Psoas muscle (tissue), 8 donors: ENCODE measurements around the gene CCR9. TPM values are rescaled to one million over a fixed set of nuclear protein-coding genes. Genes with fewer than 3 reads are reported as not detected.

ENCODE experiments used
- ATAC-seq, 4 donors: fragments of 200-7000 bp; cut with Tn5 transposase; one replicate each; pipeline ENCODE4 v1.9.1; 2020; ENCODE audit warnings: moderate library complexity in 3 of 4, mild to moderate bottlenecking in 2 of 4
- DNase-seq, 2 donors: peaks; one replicate each; pipeline ENCODE4 v3.0.0-alpha.2; 2020
- H3K27ac ChIP-seq: fragments of 200-600 bp; one replicate; pipeline ENCODE4 v1.8.0; 2022
- H3K27me3 ChIP-seq, 3 donors: fragments of 200-600 bp in 1 of 3; one replicate each; pipeline versions ENCODE4 v1.6.1 to v1.8.0; 2013 to 2022; ENCODE audit warnings: low read length in 2 of 3, mild to moderate bottlenecking in 2 of 3, moderate library complexity in 1 of 3; ENCODE audit not compliant: insufficient read depth in 3 of 3
- H3K36me3 ChIP-seq, 2 donors: fragments of 200-600 bp in 1 of 2; one replicate each; pipeline versions ENCODE4 v1.6.1 to v1.8.0; 2013 to 2022; ENCODE audit warnings: low read depth in 1 of 2, mild to moderate bottlenecking in 1 of 2, moderate library complexity in 1 of 2; ENCODE audit not compliant: insufficient read depth in 1 of 2
- H3K4me1 ChIP-seq: fragments of 200-600 bp; one replicate; pipeline ENCODE4 v1.8.0; 2022
- H3K4me3 ChIP-seq: fragments of 200-600 bp; one replicate; pipeline ENCODE4 v1.8.0; 2022; ENCODE audit warnings: mild to moderate bottlenecking
- H3K9me3 ChIP-seq: fragments of 200-600 bp; one replicate; pipeline ENCODE4 v1.8.0; 2022
- CTCF ChIP-seq: fragments of 200-600 bp; IDR thresholded peaks from one replicate; pipeline ENCODE4 v1.8.0; 2022; ENCODE audit warnings: antibody characterized with exemption
- WGBS, 3 donors: extraction: QIAGEN DNeasy Blood & Tissue Kit; methylation state at CpG; one replicate each; pipeline versions ENCODE4 v1.1.6 to v1.1.7; 2013; 5-methylcytosine and 5-hydroxymethylcytosine counted together
- intact Hi-C, 2 donors: fragments of 100-400 bp; cut with DNase I; formaldehyde crosslinking; loops; one replicate each; pipeline versions ENCODE4 v1.11.0 to v1.14.2; 2022
- polyA plus RNA-seq, 3 donors: library from polyadenylated mRNA; stranded (reverse); fragments of 200-250 nt; gene quantifications; one replicate each; pipeline ENCODE4 v1.2.3, GENCODE V29; 2013
- total RNA-seq, 4 donors: library from RNA; stranded (reverse); fragmentation: NEBNext Ultra II Directional in 2 of 4; extraction: Animal tissue kit (Norgen Biotek cat#: 25700) in 2 of 4; gene quantifications; one replicate each; pipeline versions ENCODE4 v1.2.1 to v1.2.4, GENCODE V29; 2021 to 2023
- donor health status: healthy with polysubstance abuse.
- donor health status: DM: no; HTN: no; CAD: no; lungs with moderate emphysema.
- donor health status: Bipolar disorder and iron deficiency.
- donor health status: healthy.
- donor health status: DM: yes; HTN: yes; CAD: no.
- donor health status: DM: no; HTN: no; CAD: no.
- donor health status: DM: no; HTN: no; CAD: no.
- donor health status: DM: yes; HTN: yes; CAD: no.

Gene CCR9
- total and polyA plus RNA-seq, 7 donors = 0.03 TPM; not detected in 6

- intact Hi-C loops = no loop called here
- TF ChIP-seq CTCF = no peak
- Histone ChIP-seq H3K36me3 (no peaks in the 10 kb centered on the region), H3K27me3 (no peaks in the 10 kb centered on the region), H3K4me3 (no peak overlapping the region), H3K4me1 (no peaks in the 10 kb centered on the region), H3K9me3 (no peaks in the 10 kb centered on the region), H3K27ac (no peak overlapping the region)
- no peak for DNase-seq
- ATAC-seq = no peak
- WGBS, 3 donors = 82 to 89% (median 83%) methylated on average over 4 of the region's 4 CpGs
Measured at GRCh38 chr3:45887285-45887684, 942 bp downstream of the CCR9 start.

- Histone ChIP-seq H3K4me3 (no peak overlapping the region), H3K4me1 (no peaks in the 10 kb centered on the region), H3K27me3 (no peaks in the 10 kb centered on the region), H3K27ac (no peak overlapping the region), H3K36me3 (no peaks in the 10 kb centered on the region), H3K9me3 (no peaks in the 10 kb centered on the region)
- intact Hi-C loops = no loop called here
- DNase-seq = no peak
- no peak for TF ChIP-seq CTCF
- ATAC-seq = no peak
- WGBS, 3 donors = 72 to 79% (median 73%) methylated on average over 7 of the region's 7 CpGs
Measured at GRCh38 chr3:45887759-45888511, 1.6 kb downstream of the CCR9 start.

GRCh38 chr3:45889337-45889736 lies 3.0 kb downstream of the CCR9 start:
- no peaks in the 10 kb centered on the region for H3K27me3 ChIP-seq
- intact Hi-C loops = no loop called here
- no peaks in the 10 kb centered on the region for H3K36me3 ChIP-seq
- DNase-seq = no peak
- no peak overlapping the region for H3K27ac ChIP-seq
- H3K4me3 ChIP-seq = no peak overlapping the region
- 69 to 80% (median 74%) methylated on average over 4 of the region's 4 CpGs for WGBS, 3 donors
- no peak for TF ChIP-seq CTCF
- H3K9me3 ChIP-seq = no peaks in the 10 kb centered on the region
- ATAC-seq = no peak
- no peaks in the 10 kb centered on the region for H3K4me1 ChIP-seq

GRCh38 chr3:45890405-45890804 lies 4.1 kb downstream of the CCR9 start:
- ATAC-seq (no peak), DNase-seq (no peak)
- no peak for TF ChIP-seq CTCF
- no peak overlapping the region for H3K4me3 ChIP-seq
- H3K27me3 ChIP-seq = no peaks in the 10 kb centered on the region
- H3K4me1 ChIP-seq = no peaks in the 10 kb centered on the region
- no peaks in the 10 kb centered on the region for H3K36me3 ChIP-seq
- intact Hi-C loops = no loop called here
- WGBS, 3 donors = 50 to 62% (median 57%) methylated on average over 3 of the region's 3 CpGs
- no peak overlapping the region for H3K27ac ChIP-seq
- no peaks in the 10 kb centered on the region for H3K9me3 ChIP-seq

GRCh38 chr3:45892161-45892560 lies 5.8 kb downstream of the CCR9 start:
- Histone ChIP-seq H3K4me3 (no peak overlapping the region), H3K27ac (no peak overlapping the region), H3K27me3 (no peaks in the 10 kb centered on the region), H3K9me3 (no peaks in the 10 kb centered on the region), H3K4me1 (no peaks in the 10 kb centered on the region), H3K36me3 (peaks cover 0 to 2% of the 10 kb centered on the region in 2 donors)
- ATAC-seq (no peak), DNase-seq (no peak)
- TF ChIP-seq CTCF = no peak
- WGBS, 3 donors = 90 to 100% (median 93%) methylated on average over 1 of the region's 1 CpG
- intact Hi-C loops = no loop called here
